DOHH2 (cell line): ENCODE measurements around the gene ST6GALNAC5.

Experiments
- EZH2phosphoT487 ChIP-seq: fragments of 200-600 bp; sonication (generic); IDR thresholded peaks from 2 replicates; pipeline ENCODE4 v1.6.1; 2017; ENCODE audit warnings: borderline replicate concordance, mild to moderate bottlenecking, antibody characterized with exemption, low read length, moderate library complexity, mixed read lengths
- TF ChIP-seq, protein P1 (sequence below): fragments of 200-600 bp; sonication (generic); IDR thresholded peaks from one replicate; pipeline ENCODE4 v1.5.1; 2014; ENCODE audit warnings: antibody characterized with exemption, mild to moderate bottlenecking, low read depth, low read length; ENCODE audit not compliant: poor library complexity, severe bottlenecking

- TF ChIP-seq, protein P1, sequence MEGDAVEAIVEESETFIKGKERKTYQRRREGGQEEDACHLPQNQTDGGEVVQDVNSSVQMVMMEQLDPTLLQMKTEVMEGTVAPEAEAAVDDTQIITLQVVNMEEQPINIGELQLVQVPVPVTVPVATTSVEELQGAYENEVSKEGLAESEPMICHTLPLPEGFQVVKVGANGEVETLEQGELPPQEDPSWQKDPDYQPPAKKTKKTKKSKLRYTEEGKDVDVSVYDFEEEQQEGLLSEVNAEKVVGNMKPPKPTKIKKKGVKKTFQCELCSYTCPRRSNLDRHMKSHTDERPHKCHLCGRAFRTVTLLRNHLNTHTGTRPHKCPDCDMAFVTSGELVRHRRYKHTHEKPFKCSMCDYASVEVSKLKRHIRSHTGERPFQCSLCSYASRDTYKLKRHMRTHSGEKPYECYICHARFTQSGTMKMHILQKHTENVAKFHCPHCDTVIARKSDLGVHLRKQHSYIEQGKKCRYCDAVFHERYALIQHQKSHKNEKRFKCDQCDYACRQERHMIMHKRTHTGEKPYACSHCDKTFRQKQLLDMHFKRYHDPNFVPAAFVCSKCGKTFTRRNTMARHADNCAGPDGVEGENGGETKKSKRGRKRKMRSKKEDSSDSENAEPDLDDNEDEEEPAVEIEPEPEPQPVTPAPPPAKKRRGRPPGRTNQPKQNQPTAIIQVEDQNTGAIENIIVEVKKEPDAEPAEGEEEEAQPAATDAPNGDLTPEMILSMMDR: no peak
- TF ChIP-seq EZH2phosphoT487: no peak
Observed at GRCh38 chr1:76925825-76926224, 58.5 kb downstream of the ST6GALNAC5 start.
